HEK293 (cell line): ENCODE results near the gene KDM3B.

Experiments
- GLI4 ChIP-seq: fragments of 450-650 bp; formaldehyde crosslinking; IDR thresholded peaks from 2 replicates; pipeline ENCODE4 v1.5.1; 2016; ENCODE audit warnings: missing biosample characterization, missing genetic modification characterization
- GLIS1 ChIP-seq: fragments of 450-650 bp; formaldehyde crosslinking; IDR thresholded peaks from 2 replicates; pipeline ENCODE4 v1.5.1; 2016; ENCODE audit warnings: missing biosample characterization, missing genetic modification characterization
- GLIS2 ChIP-seq: fragments of 450-650 bp; formaldehyde crosslinking; IDR thresholded peaks from 2 replicates; pipeline ENCODE4 v1.5.1; 2016; ENCODE audit warnings: missing biosample characterization, missing genetic modification characterization
- IKZF3 ChIP-seq: fragments of 450-650 bp; IDR thresholded peaks from 2 replicates; pipeline ENCODE4 v1.5.0; 2018; ENCODE audit warnings: missing biosample characterization, mild to moderate bottlenecking, missing genetic modification characterization, moderate library complexity
- MEIS1 ChIP-seq: sonication (generic); formaldehyde crosslinking; IDR thresholded peaks from 2 replicates; pipeline ENCODE4 v1.8.1; 2022; ENCODE audit warnings: missing genetic modification reagents, mild to moderate bottlenecking, borderline replicate concordance
- MZF1 ChIP-seq: fragments of 450-650 bp; formaldehyde crosslinking; IDR thresholded peaks from 2 replicates; pipeline ENCODE4 v1.5.1; 2017; ENCODE audit warnings: missing biosample characterization, missing genetic modification characterization, borderline replicate concordance
- OSR2 ChIP-seq: fragments of 450-650 bp; formaldehyde crosslinking; IDR thresholded peaks from 2 replicates; pipeline ENCODE4 v1.5.1; 2016; ENCODE audit warnings: missing biosample characterization, missing genetic modification characterization
- PRDM1 ChIP-seq: fragments of 450-650 bp; formaldehyde crosslinking; IDR thresholded peaks from 2 replicates; pipeline ENCODE4; 2016; ENCODE audit warnings: missing biosample characterization, missing genetic modification characterization
- SP3 ChIP-seq: fragments of 450-650 bp; formaldehyde crosslinking; IDR thresholded peaks from 2 replicates; pipeline ENCODE4 v1.5.1; 2016; ENCODE audit warnings: missing biosample characterization, missing genetic modification characterization
- WT1 ChIP-seq: fragments of 450-650 bp; formaldehyde crosslinking; IDR thresholded peaks from 2 replicates; pipeline ENCODE4 v1.5.1; 2016; ENCODE audit warnings: missing biosample characterization, missing genetic modification characterization
- ZBTB1 ChIP-seq: fragments of 450-650 bp; formaldehyde crosslinking; IDR thresholded peaks from 2 replicates; pipeline ENCODE4 v1.5.1; 2016; ENCODE audit warnings: missing biosample characterization, missing genetic modification characterization
- ZBTB21 ChIP-seq: fragments of 450-650 bp; formaldehyde crosslinking; IDR thresholded peaks from 2 replicates; pipeline ENCODE4 v1.5.1; 2017; ENCODE audit warnings: missing biosample characterization, missing genetic modification characterization
- ZBTB48 ChIP-seq: fragments of 450-650 bp; formaldehyde crosslinking; IDR thresholded peaks from 2 replicates; pipeline ENCODE4 v1.5.1; 2016; ENCODE audit warnings: missing biosample characterization, missing genetic modification characterization
- ZBTB6 ChIP-seq: fragments of 450-650 bp; formaldehyde crosslinking; IDR thresholded peaks from 2 replicates; pipeline ENCODE4 v1.5.1; 2017; ENCODE audit warnings: missing biosample characterization, missing genetic modification characterization
- ZFP69B ChIP-seq: fragments of 450-650 bp; formaldehyde crosslinking; IDR thresholded peaks from 2 replicates; pipeline ENCODE4 v1.5.1; 2016; ENCODE audit warnings: missing biosample characterization, missing genetic modification characterization
- ZNF16 ChIP-seq: fragments of 450-650 bp; formaldehyde crosslinking; IDR thresholded peaks from 2 replicates; pipeline ENCODE4 v1.5.1; 2016; ENCODE audit warnings: low read depth, missing biosample characterization, missing genetic modification characterization
- ZNF324 ChIP-seq: fragments of 450-650 bp; formaldehyde crosslinking; IDR thresholded peaks from 2 replicates; pipeline ENCODE4 v1.5.1; 2016; ENCODE audit warnings: missing biosample characterization, missing genetic modification characterization
- ZNF335 ChIP-seq: fragments of 450-650 bp; formaldehyde crosslinking; conservative IDR thresholded peaks from 2 replicates; pipeline ENCODE4 v1.5.1; 2016; ENCODE audit warnings: missing biosample characterization, missing genetic modification characterization
- ZNF416 ChIP-seq: fragments of 450-650 bp; formaldehyde crosslinking; IDR thresholded peaks from 2 replicates; pipeline ENCODE4 v1.5.1; 2016; ENCODE audit warnings: missing biosample characterization, missing genetic modification characterization
- ZNF514 ChIP-seq: fragments of 450-650 bp; formaldehyde crosslinking; IDR thresholded peaks from 2 replicates; pipeline ENCODE4 v1.5.1; 2016; ENCODE audit warnings: missing biosample characterization, missing genetic modification characterization
- ZNF518A ChIP-seq: fragments of 450-650 bp; formaldehyde crosslinking; conservative IDR thresholded peaks from 2 replicates; pipeline ENCODE4 v1.5.1; 2016; ENCODE audit warnings: low read depth, missing biosample characterization, missing genetic modification characterization
- ZNF561 ChIP-seq: fragments of 450-650 bp; IDR thresholded peaks from 2 replicates; pipeline ENCODE4 v1.5.1; 2018; ENCODE audit warnings: missing biosample characterization, missing genetic modification characterization, borderline replicate concordance
- ZNF600 ChIP-seq: fragments of 450-650 bp; formaldehyde crosslinking; IDR thresholded peaks from 2 replicates; pipeline ENCODE4 v1.5.1; 2016; ENCODE audit warnings: missing biosample characterization, missing genetic modification characterization
- ZNF624 ChIP-seq: fragments of 450-650 bp; formaldehyde crosslinking; IDR thresholded peaks from 2 replicates; pipeline ENCODE4 v1.5.1; 2017; ENCODE audit warnings: missing biosample characterization, missing genetic modification characterization
- ZNF626 ChIP-seq: fragments of 450-650 bp; sonication (Bioruptor Pico); formaldehyde crosslinking; IDR thresholded peaks from 2 replicates; pipeline ENCODE4 v1.5.1; 2018; ENCODE audit warnings: missing biosample characterization, missing genetic modification characterization, inconsistent platforms
- ZNF776 ChIP-seq: fragments of 450-650 bp; formaldehyde crosslinking; IDR thresholded peaks from 2 replicates; pipeline ENCODE4 v1.5.0; 2017; ENCODE audit warnings: missing biosample characterization, missing genetic modification characterization, borderline replicate concordance
- ZNF843 ChIP-seq: fragments of 450-650 bp; formaldehyde crosslinking; IDR thresholded peaks from 2 replicates; pipeline ENCODE4 v1.5.1; 2016; ENCODE audit warnings: missing biosample characterization, missing genetic modification characterization
- ZXDB ChIP-seq: fragments of 450-650 bp; formaldehyde crosslinking; IDR thresholded peaks from 2 replicates; pipeline ENCODE4 v1.5.1; 2016; ENCODE audit warnings: missing biosample characterization, missing genetic modification characterization
- TF ChIP-seq, protein P1 (sequence below): fragments of 450-650 bp; formaldehyde crosslinking; IDR thresholded peaks from 2 replicates; pipeline ENCODE4 v1.5.1; 2016; ENCODE audit warnings: missing biosample characterization, missing genetic modification characterization
- TF ChIP-seq, protein P2 (sequence below): fragments of 450-650 bp; formaldehyde crosslinking; IDR thresholded peaks from 2 replicates; pipeline ENCODE4 v1.5.1; 2016; ENCODE audit warnings: missing biosample characterization, missing genetic modification characterization
- TF ChIP-seq, protein P3 (sequence below): fragments of 450-650 bp; formaldehyde crosslinking; IDR thresholded peaks from 2 replicates; pipeline ENCODE4 v1.5.1; 2016; ENCODE audit warnings: missing biosample characterization, missing genetic modification characterization

KDM3B gene

DNA sequence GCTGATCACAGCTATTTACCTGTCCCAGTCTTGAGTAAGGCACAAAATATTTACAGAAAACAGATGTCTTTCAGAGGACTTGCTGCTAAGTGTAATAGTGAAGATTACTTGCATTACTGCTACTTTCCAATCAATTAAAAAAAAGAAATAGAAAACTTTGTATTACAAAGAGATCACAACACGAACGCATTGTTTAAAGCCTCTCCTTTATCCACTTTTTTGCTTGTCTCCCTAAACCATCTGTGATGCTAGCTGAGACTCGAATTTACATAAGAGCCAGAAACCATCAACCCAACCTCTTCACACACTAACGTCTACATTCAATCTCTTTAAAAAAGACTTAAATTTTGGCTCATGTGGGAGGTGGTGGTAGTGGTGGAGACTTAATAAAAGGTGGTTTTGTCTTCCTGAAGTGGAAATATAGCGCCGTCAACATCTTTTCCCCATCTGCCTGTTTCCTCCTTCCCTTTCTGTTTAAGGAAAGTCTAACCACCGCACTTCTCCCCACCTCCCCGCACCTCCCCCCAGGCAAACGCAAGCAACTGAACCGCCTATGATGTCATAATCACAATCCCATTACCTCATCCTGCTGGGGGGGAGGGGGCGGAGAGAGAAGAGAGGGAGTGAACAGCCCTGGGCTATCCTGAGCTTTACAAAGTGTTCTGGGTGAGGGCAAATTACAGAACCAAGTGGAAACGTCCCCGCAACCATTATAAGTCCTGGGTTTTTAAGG, 15.4 kb upstream of the KDM3B start (continued):
- TF ChIP-seq MZF1 (tag by site-specific recombination) (peak; percentile 61), ZFP69B (tag by site-specific recombination) (peak; percentile 69; the same call in 1 of the 2 replicates), ZNF16 (no peak), ZNF561 (tag by site-specific recombination) (peak; percentile 84), ZBTB6 (tag by site-specific recombination) (0 out of 2 replicates have a peak, but pooled peaks have one; percentile 42), ZBTB1 (tag by site-specific recombination) (peak; percentile 100), WT1 (peak; percentile 76), OSR2 (0 out of 2 replicates have a peak, but pooled peaks have one; percentile 26), GLI4 (no peak), GLIS1 (tag by site-specific recombination) (peak; percentile 81), MEIS1 (no peak), PRDM1 (peak; percentile 91), ZNF843 (tag by site-specific recombination) (peak; percentile 74), ZNF626 (tag by site-specific recombination) (no peak), ZNF624 (no peak), ZNF324 (tag by site-specific recombination) (peak; percentile 92), ZNF335 (tag by site-specific recombination) (peak; percentile 99), GLIS2 (peak; percentile 50; the same call in 1 of the 2 replicates), ZNF416 (tag by site-specific recombination) (no peak), ZXDB (peak; percentile 93; the same call in 1 of the 2 replicates), ZNF776 (tag by site-specific recombination) (no peak), ZBTB21 (peak; percentile 100), ZNF518A (tag by site-specific recombination) (no peak), SP3 (peak; percentile 81), ZNF514 (tag by site-specific recombination) (no peak), IKZF3 (tag by site-specific recombination) (peak; percentile 86), ZBTB48 (0 out of 2 replicates have a peak, but pooled peaks have one; percentile 45), ZNF600 (0 out of 2 replicates have a peak, but pooled peaks have one; percentile 16)
- TF ChIP-seq, protein P1, sequence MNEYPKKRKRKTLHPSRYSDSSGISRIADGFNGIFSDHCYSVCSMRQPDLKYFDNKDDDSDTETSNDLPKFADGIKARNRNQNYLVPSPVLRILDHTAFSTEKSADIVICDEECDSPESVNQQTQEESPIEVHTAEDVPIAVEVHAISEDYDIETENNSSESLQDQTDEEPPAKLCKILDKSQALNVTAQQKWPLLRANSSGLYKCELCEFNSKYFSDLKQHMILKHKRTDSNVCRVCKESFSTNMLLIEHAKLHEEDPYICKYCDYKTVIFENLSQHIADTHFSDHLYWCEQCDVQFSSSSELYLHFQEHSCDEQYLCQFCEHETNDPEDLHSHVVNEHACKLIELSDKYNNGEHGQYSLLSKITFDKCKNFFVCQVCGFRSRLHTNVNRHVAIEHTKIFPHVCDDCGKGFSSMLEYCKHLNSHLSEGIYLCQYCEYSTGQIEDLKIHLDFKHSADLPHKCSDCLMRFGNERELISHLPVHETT (tag by site-specific recombination): peak; percentile 66; the same call in 1 of the 2 replicates
- TF ChIP-seq, protein P2, sequence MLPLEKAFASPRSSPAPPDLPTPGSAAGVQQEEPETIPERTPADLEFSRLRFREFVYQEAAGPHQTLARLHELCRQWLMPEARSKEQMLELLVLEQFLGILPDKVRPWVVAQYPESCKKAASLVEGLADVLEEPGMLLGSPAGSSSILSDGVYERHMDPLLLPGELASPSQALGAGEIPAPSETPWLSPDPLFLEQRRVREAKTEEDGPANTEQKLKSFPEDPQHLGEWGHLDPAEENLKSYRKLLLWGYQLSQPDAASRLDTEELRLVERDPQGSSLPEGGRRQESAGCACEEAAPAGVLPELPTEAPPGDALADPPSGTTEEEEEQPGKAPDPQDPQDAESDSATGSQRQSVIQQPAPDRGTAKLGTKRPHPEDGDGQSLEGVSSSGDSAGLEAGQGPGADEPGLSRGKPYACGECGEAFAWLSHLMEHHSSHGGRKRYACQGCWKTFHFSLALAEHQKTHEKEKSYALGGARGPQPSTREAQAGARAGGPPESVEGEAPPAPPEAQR (tag by site-specific recombination): 0 out of 2 replicates have a peak, but pooled peaks have one; percentile 69
- TF ChIP-seq, protein P3, sequence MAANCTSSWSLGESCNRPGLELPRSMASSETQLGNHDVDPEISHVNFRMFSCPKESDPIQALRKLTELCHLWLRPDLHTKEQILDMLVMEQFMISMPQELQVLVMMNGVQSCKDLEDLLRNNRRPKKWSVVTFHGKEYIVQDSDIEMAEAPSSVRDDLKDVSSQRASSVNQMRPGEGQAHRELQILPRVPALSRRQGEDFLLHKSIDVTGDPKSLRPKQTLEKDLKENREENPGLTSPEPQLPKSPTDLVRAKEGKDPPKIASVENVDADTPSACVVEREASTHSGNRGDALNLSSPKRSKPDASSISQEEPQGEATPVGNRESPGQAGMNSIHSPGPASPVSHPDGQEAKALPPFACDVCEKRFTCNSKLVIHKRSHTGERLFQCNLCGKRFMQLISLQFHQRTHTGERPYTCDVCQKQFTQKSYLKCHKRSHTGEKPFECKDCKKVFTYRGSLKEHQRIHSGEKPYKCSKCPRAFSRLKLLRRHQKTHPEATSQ (tag by site-specific recombination): peak; percentile 77; the same call in 1 of the 2 replicates
